Stimulated activated naive CD4-positive, alpha-beta T cell treated with Interleukin-2 at 50 U/mL for 16 hours (primary cell): ENCODE results near the gene KLF12.
A peak's percentile ranks its signal among the peaks of the same experiment; 100 is the strongest.

ENCODE experiments used
- DNase-seq: peaks from one replicate; lab custom pipeline; 2025; lab: John Stamatoyannopoulos, UW

Gene KLF12

DNA sequence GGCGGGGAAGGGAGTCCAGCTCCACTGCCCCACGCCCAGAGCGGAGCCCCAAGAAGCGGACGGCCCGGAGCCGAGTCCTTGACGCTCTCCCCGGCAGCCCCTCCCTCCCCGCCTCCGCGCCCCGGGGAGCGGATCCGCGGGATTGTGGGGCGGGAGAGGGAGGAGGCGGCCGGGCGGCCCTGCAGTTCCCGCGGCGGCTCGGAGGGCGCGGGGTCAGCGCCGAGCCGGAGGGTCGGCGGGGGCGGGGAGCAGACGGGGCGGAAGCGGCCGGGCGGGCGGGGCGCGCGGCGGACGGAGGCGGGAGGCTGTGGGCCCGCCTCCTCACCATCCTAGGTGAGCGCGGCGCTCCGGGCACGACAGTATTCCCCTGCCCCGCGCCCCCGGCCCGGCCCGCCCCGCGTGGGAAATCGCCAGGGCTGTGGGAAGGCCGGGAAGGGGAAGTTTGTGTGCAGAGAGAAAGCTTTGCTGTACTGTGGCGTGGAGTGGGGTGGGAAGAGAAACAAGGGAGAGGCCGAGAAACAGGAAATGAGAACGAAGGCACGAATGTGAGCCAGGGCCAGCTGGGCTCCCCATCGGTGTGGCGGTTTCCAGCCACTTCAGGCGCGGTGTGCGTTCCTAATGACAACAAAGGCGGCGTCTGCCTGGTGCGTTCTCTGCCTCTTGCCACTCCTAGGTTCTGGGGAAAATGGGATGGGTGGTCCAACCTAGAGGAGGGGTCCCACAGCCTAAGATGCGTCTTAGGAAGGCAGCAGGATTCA, 1.3 kb upstream of the KLF12 start:
- DNase-seq, result peak; percentile 63

DNA sequence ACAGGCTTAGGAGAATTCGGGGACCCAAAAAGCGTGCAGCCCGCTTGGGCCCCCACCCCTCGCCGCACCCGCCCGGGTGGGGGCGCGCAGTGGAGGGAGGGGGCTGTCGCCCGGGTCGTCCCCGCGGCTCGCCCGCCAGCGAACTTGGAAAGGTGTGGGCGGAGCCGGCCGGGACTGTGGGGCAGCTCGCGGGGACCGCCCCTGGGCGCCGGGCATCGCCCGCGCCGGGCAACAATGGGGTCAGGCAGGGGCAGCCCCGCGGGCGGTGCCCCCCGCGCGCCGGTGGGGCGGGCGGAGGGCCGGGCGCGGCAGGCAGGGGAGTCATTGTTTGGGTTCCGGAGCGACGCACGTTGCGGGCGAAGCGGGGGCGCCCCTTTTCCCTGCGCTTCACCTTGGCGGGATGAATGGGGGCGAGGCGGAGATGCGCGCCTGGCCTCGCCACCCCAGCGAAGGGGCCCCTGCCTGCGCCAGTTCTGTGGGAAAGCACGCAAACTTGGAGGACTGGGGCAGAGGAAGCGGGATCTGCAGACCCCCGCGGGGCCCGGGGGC, 647 bp upstream of the KLF12 start:
- DNase-seq, result peak; percentile 70

DNA sequence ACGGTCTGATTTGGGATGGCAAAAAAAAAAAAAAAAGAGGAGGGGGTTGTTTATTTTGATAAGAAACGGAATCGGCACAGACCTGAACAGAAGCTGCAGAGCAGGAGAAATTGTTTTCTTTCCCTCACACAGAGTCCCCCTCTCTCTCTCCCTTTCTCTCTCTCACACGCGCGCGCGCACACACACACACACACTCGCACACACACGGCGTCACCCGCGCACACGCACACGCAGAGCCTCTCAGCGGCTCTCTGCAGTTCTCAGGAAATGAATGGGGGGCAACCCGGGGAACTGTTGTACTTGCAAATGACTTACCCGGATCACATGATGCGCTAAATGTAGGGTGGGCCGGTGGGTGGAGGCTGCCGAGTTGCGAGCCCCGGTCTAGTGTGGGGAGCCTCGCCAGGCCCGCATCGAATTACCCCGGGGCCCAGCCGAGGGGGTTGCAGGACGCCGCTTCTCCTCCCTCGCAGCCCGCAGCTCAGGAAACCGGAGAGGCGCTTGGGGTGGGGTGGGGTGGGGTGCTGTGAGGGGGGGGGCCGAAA, 475 bp downstream of the KLF12 start:
- peak; percentile 88 for DNase-seq

DNA sequence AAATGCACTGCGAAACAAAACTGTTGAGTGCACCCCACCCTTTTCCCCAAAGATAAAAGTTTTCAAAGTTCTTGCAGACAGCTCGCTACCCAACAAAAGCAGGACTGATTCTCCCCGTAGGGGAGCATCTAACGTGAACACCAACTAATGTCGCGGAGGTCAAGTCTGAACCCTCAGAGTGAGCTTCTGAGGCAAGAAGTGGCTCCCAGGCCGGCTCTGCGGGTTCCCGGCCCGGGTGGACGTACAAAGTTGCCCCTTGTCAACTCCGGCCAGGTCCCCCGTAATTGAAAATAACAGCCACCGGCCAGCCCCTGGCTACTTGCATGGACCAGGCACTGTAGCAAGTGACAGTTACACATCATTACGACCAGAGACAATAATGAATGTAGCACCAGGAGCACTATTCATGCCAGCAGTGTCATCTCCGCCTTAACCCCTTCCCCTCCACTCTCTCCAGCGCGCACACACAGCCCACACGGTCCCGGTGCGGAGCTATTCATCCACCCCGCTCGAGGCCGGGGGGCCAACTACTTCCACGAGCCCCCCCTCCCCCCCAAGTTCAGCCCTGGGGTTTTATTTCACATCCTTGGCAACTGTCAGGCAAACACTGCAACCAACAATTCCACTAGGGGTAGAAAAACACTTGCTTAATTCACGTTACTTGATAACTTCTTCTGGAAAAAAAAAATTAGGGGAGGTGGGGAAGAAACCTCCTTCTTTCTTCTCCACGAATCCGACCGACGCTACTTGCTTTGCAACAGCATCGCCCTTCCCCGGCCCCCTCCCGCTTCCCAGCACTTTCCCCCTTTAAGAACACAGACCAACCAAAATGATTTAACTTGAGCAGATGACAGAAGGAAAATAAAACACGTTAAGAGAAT, 1.2 kb downstream of the KLF12 start:
- peak; percentile 52 for DNase-seq

DNA sequence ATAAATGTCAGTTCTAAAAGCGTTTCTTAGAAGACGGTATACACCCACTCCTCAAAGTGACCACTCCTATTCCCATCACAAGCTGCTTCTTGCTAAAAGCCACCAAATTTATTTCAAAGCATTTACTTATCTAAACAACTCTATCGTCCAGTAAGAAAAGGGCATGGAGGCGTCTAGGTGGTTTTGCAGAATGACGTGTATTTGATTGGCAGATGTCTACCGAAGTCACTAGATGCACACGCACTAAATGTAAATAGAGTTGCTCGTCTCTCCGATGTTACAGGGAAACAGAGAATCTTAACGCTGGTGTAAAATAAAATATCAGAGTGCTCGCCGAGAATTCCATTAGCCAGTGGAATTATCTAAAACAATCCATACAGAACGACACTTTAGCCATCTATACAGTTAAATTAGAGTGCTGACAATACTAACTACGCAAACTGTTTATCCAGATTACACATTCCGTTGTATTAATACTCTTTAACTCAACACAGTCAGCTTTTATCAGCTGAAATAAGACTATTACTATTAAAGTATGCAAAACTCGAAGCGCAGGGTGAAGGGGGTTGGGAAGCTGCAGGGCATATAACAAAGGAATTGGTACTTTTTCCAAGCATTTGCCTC, 1.9 kb downstream of the KLF12 start:
- DNase-seq, result peak; percentile 24

DNA sequence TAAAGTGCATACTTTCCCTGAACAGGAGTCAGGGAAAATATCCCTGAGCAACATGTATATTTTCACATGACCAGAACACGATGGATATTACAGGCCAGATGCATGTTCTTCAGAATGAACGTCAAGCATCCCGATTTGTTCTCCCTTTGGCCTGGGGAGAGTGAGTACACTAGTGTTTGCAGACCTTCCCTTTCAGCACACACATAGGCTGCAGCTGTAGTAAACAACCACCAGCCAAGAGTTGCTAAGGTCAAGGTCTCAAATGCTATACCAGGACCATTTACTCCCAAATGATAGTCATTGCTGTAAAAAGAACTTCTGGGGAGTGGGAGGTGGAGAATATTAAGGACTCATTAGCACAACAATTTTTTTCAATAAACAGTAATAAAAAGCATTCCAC, 3.0 kb downstream of the KLF12 start:
- no peak for DNase-seq

DNA sequence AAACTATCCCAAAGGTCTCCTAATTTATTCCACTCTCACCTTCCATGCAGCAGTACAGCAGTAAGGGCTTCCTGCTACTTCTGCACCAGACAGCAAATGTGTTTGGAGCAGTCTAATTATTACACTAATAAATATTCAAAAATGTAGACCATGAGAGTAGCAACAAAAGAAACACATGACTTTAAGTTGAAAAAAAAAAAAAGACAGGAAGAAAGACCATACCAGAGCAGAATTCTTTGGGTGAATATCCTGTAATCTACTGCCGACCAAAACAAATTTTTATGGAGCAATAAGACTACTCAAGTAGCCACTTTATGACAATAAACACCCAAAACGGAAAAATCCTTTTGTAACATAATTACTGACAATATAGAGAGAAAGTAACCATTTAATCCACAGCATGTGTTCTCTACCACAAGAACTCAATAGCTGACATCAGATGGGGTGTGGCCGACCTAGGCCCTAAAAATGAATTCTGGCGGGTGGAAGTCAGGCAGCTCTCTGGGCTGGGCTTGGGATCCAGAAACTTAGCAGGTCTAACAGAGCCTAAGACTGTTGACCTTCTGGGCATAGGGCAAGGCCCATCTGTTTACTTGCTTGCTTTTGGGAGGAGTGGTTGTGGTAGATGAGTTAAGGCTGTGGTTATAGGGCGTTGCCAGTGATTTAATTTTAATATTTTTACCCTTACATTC, 4.6 kb downstream of the KLF12 start:
- DNase-seq, result peak; percentile 10

DNA sequence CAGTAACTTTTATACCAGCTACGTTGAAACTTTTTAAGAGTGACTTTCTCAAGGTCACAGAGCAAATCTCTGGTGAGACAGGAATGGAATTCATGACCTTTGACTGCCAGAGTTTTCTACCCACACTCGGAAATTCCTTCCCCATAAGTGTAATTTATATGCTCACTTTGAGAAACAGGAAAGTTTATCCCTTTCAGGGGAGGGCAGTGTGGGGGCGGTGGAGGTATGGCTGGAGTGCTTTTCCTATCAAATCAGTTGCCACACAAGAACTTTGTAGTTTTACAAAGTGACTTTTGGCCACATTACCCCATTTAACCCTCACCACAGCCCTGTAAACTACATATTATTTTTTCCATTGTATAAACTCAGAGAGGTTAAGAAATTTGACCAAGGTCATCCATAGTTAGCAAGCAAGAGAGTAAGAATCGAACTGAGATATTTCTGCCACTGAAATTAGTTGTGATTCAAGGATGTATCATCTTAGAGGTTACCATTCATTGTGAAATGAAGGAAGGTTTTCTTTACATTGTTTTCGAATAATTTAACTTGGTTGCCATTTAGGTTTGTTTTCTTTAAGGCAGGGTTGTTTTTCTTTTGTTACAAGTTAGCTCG, 5.9 kb downstream of the KLF12 start:
- DNase-seq, result peak; percentile 34

DNA sequence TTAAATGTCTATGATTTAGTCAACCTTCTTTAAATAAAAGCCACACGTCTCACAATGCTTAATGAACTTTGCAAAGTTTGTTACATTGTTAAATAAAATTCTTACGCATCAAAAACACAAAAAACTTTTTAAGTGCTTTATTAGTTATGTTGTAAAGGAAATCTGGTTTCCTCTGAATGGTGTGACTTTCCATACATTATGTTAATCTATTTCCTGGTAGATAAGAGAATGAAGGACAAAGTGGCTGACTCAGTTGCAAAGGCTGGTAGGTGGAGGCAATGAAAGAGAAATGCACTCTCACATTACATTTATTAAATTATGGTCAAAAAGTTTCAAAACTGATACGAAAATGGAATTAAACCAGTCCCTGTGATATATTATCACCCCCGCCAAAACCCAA, 15.9 kb downstream of the KLF12 start:
- no peak for DNase-seq

DNA sequence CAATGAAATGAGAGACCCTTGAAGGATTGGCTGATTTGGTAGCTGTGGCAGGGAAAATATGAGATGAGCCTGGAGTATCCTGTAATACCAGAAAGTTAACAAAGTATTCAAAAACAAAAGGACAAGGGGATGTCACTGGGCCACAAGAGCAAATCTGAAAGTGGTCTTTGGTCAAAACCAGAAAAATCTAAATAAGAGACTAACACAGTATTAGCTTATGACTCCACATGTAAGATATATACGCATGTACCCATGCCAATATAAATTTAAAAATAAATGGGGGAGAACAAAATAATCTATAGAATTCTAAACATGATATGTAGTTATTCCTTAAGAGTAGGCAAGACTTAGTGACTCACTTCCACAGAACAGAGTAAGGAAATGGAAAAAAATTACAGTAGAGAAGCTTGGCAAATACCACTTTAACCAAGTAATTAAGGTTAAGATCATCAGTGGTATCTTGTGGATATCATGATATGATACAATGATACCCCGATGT, 16.9 kb downstream of the KLF12 start:
- DNase-seq, result no peak

DNA sequence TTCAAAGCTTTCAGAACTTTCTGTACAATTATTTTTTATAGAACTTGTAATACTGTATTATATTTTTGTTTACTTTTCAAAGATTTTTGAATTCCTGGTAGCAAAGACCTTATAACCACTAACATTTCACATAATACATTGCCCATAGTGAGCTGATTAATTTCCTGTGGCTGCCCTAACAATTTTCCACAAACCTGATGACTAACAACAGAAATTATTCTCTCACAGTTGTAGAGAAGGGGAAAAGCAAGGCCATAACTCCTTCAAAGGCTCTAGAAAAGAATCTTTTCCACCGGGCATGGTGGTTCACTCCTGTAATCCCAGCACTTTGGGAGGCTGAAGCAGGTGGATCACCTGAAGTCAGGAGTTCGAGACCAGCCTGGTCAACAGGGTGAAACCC, 19.1 kb downstream of the KLF12 start:
- no peak for DNase-seq

DNA sequence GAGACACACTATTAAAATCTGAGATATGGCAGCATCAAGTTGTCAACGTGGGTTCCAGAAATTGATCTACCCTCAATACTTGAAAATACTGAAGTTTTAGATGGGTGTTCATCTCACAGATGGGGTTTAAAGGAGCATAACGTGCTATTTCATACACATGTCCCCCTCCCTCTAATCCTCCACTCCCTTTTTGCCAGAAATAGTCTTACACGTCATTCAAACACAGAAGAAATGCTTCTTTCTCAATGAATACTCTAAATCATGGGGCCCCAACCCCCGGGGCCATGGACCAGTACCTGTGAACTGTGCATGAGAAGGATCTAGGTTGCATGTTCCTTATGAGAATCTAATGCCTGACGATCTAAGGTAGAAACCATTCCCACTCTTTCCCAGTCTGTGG, 19.6 kb downstream of the KLF12 start:
- DNase-seq, result no peak

DNA sequence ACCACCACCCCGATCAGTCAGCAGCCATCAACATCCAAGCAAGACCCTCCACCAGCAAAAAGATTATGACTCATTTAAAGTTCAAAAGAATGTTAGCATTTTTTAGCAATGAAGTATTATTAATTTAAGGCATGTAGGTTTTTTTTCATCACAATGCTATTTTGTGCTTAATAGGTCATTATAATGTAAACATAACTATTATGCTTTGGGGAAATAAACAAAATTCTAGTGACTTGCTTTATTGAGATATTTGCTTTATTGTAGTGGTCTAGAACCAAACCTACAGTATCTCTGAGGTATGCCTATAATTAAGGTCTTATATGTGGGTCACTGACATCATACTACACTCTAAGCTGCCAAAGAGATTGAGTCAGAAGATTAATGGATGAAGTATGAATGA, 20.0 kb downstream of the KLF12 start:
- no peak for DNase-seq

DNA sequence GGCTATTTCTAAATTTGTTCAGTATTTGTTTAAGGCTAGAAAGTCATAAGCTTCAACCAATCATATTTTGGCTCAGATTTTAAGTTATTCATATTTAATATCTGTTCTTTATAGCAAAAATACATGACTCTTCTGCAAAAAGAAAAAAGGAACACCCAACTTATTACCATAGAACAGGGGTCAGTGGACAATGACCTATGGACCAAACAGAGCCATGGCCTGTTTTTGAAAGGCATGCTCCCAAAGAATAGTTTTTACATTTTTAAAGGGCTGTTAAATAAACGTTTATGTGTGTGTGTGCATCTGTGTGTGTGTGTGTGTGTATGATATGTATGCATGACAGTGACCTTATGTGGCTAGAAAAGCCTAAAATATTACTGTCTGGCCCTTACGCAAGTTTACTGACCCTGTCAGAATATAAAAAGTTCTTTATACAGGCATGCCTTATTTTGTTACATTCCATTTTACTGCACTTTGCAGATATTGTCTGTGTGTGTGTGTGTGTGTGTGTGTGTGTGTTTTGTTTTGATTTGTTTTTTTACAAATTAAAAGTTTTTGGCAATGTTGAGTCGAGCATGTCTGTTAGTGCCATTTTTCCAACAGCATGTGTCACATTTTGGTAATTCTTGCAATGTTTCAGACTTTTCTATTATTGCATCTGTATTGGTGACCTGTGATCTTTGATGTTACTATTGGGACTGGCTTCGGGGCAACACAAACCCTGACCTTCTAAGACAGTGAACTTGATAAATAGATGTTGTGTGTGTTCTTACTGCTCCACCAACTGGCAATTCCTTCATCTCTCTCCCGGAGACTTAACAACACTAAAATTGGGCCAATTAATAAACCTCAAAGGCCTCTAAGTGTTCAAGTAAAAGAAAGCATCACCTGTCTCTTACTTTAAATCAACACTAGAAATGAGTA, 22.0 kb downstream of the KLF12 start:
- DNase-seq, result no peak

DNA sequence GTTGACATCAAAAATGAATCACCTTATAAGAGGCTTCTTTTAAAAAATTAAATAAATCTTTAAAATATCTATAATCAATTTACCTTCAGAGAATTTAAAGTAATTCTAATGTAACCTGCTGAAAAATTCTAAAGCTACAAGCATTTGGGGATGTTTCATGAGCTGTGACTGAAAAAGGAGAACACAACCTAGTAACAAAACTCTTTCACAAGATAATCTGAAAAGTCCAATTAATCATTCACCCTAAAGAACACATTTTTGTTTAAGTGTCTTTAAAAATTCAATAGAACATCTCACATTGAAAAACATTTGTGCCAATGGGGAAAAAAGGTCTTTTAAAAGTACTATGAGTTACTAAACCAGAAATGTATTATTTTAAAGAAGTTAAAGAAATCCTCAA, 22.8 kb downstream of the KLF12 start:
- no peak for DNase-seq

DNA sequence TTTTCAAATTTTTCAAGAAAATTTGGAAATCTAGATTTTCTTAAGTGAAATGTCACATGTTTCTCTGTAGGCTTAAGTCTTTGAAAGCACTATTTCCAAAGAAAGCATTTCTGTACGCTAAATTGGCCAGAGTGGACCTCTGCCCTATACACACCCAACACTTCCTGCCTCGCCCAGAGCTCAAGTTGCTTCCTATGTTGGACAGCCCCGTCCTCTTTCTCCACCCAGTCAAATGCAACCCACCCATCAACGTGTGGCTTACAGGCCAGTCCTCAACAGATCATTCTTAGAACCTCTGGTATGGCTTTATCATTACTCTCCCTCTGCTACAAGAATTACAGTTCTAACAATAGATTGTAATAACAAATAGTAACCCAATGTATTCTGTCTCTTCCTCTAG, 24.2 kb downstream of the KLF12 start:
- no peak for DNase-seq

DNA sequence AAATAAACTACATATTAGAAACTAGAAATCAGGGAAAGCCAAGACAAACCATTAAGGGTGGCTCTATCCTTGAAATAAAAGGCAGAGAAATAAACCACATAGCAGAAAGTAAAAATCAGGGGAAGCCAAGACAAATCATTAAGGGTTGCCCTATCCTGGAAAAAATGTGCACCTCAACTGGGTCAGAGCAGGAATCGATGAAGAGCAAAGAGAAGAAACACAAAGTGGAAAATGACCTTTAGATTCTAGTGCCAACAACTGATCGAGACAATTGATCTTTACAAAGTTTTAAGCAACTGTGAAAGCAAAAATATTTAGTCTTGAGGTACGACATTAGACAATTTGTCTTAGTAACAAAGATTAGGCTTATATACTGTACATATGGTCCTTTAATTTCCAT, 26.6 kb downstream of the KLF12 start:
- DNase-seq, result no peak

DNA sequence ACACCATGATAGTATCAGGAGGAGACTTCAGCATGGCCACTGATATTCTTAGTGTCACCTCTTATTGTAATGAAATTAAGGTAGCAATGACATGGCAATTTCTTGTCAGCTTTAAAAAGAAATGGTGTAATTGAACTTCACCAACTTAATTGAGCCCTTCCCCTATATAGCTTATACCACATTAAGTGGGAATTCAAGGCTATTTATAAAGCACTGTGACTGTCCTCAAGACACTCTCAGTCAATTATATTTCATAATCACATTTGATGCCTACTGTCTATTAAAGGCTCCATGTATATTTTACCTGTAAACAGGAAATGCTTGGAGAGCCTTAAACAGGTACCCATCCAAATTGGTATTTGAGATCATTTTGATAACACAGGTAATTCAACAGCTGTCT, 28.3 kb downstream of the KLF12 start:
- no peak for DNase-seq

DNA sequence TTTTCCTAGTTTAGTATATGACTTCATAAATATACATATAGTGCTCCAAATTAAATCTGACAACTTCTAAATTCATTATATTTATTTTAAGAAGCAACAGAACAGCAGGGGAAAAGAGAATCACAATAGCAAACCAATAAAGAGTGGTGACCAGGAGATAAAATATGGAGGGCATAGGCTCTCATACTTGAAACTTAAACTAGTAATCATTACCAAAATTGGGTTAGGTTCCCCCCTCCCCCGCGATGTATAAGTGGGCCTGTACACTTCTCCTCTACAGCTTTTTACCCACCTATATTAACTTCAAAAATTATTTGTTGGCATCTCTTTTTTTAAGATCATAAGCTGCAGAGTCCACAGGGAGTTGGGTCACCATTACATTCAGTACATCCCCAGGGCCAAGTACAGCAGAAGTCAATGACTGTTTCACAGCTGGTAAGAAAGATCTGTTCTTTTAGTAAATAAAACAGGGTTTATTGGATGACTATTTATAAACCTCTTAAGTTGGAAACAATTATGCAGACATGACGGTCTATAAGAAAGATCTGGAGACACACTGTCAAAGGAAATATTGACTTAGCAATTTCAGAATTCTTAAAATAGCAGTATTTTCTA, 29.4 kb downstream of the KLF12 start:
- DNase-seq, result no peak
